Middle frontal gyrus (tissue), 1 donor: ENCODE data around the gene ECE1.
"Not testable (repeated sequence)": the region's sequence is repeated elsewhere in the genome, so short reads cannot be mapped to it uniquely, and the experiment has no call there.

Experiments
- DNase-seq: peaks from one replicate; pipeline ENCODE4 v3.0.0-alpha.2; 2015; ENCODE audit warnings: low spot score; ENCODE audit errors: extremely low spot score

The ECE1 gene

DNA sequence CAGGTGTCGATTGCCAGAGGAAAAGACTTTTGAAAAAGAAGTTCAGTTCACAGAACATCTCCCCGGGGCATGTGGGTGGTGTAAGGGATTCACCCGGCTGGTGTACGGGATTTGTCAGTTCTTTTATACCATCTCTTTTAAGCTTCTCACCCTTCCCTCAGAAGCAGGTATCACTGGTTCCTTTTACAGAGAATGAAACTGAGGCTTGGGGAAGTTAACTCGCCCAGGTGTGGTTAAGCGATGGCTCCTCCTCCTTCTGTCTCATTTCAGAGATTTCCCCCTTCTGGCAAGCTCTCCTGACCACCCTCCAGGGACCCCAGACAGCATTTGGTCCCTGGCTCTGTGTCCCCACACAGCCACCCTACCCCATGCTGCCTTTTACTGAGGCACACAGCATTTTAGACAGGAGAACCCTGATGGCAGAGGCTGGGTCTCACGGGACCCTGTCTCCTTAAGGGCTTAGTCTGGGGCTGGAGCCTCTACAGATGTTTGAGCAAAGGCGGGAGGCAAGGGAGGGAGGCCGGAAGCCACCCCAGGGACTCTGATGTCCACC lies 2.8 kb upstream of the ECE1 start:
- no peak for DNase-seq

DNA sequence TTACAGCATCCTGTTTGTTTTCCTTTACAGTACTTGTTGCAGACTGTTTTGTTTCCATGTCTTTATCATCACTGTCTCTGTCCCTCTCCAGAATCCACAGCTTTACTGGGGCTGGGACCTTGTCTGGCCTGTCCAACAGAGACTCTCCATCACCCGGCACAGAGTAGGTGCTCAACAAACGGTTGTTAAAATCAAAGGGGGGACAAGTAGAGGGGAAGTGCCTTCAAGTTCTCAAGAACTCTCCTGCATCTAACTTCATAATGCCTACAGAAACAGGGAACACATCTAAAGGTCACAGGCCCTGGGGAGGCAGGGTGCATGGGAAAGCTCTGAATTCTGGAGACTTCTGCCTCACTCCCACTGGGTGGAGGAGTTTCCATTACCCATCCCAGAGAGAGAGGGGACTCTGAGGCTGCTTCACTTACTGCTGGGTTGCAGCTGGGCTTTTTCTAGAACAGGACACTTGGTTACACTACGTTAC lies 2.3 kb upstream of the ECE1 start:
- no peak for DNase-seq

DNA sequence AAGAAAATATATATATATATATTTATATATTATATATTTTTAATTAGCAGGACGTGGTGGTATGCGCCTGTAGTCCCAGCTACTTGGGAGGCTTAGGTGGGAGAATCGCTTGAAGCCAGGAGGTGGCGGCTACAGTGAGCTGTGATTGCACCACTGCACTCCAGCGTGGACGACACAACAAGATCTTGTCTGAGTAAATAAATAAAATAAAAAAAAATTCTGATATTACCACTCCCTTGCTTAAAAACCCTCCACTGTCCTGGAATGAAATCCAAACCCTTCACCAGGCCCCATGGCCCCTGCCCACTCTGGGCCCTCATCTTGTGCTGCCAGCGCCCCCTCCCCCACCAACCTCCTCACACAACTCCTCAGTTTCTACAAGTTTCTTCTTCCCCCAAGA lies 1.7 kb upstream of the ECE1 start:
- no peak for DNase-seq

DNA sequence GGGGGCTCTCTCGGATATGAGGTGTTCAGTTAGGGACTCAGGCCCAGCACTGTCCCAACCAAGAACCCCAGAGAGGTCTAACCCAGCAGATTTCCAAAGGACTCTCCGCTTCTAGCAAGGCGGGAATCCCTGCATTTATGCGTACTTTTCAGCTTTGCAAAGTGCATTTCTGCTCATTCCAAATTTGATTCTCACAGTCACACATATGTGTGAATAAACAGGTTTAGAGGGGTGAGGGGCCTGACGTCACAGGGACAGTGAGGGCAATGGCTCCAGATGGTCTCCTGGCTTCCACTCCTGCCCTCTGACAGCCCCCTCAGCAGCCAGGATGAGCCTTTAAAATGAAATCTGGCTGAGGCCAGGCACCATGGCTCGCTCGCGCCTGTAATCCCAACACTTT lies 921 bp upstream of the ECE1 start:
- no peak for DNase-seq

DNA sequence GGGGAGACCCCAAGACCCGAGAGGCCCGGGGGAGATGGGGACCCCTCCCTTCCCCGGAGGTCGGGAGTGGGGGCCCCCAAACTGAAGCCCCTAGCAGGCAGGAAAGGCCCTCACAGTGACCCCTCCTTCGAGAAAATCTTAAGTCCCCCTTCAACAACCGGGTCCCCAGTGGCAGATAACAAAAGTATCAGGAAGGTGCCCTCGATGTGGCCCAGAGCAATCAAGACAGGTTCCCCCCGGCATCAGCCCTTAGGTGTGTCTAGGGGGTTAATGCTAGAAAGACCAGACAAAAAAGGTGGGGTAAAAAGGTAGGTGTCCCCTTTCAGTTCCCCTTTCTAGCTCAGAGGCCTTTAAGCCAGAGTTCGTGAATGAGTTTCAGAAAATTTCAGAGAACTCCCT lies 282 bp upstream of the ECE1 start:
- no peak for DNase-seq

DNA sequence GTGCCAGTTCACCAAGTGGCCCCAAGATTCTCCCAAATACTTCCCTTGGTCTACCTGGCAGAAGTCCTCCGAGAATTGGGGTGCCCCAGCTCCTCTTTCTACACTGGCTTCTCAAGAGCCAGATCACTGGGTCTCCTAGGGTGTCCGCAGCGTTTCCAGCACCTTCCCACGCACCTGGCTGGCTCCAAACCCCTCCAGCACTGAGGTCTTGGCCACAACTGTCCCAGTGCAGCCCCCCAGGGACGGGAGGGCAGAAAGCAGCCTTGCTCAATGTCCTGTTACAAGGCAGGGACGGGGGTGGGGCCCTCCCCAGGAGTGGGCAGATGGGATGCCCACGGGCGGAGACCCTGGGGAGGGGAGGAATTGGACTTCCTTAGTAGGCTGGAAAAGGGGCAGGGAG lies 1.1 kb downstream of the ECE1 start:
- no peak for DNase-seq

DNA sequence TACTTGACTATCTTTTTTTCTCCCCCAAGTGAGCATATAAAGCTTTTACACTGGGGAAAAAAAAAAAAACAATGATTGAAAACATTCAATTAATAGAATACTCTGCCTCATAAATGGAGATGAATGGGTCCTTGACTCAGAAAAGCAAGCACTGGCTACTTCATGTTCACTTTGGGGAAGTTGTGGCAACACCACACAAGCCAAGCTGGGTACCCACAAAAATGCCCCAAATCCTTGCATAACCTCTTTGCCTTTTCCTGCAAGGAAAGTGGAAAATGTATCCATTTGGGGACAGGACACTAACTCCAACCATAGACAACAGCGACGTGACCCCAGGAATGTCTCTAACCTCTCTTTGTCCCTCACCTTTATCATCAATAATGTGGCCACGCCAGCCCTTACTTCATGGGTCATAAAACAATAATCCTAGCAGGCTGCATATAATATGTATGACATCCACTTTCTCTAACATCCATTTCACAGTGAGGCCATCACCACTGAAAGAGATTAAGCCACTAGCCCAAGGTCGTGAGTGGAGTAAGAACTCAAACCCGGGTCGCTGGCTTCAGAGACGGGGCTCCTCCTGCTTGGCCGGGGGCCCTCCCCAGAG lies 2.3 kb downstream of the ECE1 start:
- DNase-seq = no peak

DNA sequence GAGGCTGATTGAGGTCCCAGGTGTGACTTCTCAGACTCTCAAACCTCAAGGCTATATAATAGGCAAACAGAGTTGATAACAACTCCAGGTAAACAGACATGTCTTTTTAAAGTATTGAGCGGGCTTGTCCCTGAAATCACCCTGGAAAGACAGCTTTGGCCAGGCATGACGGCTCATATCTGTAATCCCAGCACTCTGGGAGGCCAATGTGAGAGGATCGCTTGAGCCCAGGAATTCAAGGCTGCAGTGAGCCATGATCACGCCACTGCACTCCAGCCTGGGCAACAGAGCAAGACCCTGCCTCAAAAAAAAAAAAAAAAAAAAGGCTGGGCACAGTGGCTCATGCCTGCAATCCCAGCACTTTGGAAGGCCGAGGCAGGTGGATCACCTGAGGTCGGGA lies 4.9 kb downstream of the ECE1 start:
- not testable (repeated sequence) for DNase-seq

DNA sequence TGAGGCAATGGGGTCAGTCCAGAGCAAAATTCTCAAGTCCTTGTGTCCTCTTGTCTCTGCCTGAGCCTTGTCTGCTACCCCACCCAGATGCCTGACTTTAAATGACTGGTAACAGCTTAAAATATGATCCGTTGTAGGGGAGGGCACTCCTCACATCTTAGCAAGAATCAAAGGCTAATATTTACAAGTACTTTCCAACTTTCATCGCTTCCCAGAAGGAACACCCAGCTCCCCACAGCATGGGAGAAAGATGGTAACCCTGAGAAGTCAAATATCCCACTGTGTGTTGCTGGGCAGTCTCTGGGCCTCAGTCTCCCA lies 5.2 kb downstream of the ECE1 start:
- no peak for DNase-seq

DNA sequence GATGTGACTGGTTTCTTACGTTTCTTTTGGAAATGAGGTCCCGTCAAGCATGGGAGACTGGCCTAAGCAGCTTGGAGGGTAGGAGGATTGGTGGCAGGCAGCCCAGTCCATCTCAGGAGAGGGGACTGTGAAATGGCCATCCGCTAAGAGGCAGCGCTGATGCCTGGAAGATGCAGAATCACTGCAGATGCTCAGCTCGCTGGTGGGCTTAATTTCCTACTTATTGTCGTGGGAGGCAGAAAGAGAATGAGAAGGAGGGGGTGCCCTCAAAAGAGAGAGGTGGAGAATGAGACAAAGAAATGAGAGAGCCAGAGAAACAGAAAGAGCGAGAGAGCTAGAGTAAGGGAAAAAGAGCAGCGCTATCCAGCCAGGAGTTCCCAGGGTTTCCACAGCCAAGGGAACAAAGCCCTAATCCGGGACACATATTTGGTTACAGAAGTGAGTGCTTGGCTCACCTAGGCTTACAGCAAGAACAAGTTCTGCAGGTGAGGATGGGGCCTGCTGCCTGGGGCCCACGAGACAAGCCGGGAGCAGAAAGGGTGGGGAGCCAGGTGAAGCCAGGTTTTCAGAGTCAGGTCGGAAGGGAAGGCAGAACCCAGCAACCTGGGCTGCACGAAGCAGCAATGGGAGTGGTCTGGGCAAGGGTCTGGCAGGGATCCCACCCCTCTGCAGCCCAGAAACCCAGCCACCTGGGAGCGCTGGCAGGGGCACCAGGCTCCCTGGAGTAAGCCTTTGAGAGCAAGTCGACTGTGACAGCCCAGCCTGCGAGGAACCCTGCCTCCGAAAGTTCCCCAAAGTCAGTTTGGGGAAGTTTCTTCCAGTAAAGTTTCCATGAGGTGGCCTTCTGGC lies 5.8 kb downstream of the ECE1 start:
- DNase-seq = no peak

DNA sequence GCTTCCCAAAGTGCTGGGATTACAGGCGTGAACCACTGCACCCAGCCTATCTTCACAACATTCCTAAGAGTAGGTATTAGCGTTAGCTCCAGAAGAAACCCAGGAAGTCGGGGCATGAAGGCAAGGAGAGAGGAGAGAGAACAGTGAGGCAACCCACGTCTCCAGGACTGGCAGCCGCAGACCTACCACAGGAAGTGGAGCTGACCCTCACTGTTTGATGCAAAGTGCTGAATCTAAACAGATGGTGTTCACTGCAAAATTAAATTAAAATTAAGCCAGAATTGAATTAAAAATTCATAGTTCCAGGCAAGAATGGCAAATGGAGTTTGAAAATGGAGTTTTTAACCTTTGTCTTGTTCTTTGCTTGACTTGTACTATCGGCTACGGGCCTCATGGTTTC lies 6.7 kb downstream of the ECE1 start:
- no peak for DNase-seq

DNA sequence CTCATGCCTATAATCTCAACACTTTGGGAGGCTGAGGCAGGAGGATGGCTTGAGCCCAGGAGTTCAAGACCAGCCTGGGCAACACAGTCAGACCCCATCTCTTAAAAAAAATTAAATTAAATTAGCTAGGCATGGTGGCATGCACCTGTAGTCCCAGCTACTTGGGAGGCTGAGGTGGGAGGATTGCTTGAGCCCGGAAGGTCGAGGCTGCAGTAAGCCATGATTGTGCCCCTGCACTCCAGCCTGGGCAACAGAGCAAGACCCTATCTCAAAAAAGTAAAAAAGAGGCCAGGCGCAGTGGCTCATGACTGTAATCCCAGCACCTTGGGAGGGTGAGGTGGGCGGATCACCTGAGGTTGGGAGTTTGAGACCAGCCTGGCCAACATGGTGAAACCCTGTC lies 8.2 kb downstream of the ECE1 start:
- DNase-seq = not testable (repeated sequence)

DNA sequence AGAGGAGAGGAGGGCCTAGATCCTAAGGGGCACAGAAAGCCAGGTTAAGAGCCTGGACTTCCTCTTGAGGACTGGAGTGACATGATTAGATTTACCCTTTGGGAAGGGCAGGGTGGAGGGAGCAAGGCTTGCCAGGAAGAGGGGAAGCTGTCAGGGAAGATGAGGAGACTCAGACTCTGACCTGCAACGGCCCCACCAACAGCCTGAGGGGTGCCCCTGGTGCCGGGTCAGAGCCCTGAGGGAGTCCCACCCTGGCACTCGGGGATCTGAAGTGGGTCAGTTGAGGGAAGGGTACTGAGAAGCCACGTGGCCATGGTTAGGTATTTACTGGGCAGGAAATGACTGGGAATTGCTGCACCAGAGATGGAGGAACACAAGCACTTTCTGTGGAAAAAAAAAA lies 9.8 kb downstream of the ECE1 start:
- no peak for DNase-seq

DNA sequence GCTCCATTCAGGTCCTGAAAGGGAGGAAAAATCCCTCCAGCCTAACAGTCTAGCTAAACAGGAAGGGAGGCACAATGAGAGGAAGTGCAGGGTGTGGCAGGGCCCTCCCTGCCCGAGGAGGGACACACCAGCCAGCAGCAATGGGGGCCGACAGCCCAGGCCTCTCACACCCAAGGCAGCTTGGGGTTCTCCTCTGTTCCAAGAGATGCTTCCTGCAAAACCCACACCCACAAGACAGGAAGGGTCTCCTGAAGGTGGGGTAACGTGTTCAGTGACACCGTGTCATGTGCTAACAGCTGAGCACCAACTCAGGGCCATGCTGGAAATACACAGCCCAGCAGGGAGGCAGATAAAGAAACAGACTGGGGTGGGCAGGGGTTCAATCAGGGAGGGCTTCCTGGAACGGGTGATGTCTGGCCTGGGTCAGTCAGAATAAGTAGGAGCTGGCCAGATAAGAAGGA lies 10.2 kb downstream of the ECE1 start:
- no peak for DNase-seq

DNA sequence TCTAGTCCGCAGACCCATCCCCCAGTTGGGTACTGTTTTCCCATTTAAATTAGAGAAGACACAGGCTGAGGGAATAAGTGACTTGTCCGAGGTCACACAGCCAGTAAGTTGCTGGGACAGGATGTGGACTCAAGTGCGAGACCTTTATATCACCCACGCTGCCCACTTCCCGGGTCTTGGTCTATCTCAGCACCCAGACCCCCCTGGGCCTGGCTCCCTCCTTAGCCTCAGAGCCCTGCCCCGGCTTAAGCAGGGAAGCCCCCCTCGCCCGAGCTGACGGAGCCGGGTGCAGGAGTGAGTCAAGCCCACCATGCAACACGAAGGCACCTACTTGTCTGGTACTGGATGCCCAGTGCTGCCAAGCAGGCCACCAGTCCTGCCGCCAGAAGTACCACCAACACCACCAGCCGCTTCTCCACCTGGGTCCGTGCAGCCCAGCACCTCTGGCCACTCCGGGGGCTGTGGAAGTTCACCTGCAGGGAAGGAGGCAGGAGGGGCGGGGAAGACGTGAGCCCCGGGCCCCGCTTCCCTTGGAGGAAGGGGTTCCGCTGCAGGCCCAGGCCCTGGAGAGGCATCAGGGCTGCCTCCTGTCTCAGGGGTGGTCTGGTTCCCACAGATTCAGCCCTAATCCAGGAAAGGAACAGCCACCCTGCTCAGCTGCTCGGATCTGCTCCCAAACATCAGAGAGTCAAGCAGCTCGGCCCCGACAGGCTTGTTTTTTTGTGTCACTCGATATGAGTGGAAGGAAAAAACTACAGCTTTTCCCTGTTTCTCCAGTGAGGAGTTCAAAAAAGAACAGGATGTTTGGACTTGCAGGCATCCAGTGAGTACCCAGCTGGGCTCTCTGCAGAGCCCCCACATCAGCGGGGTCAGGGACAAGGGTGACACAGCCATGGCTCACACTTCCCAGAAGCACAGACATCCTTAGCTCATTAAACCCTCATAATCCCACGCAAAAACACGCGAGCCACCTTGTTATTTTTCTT lies 11.1 kb downstream of the ECE1 start:
- DNase-seq = no peak

DNA sequence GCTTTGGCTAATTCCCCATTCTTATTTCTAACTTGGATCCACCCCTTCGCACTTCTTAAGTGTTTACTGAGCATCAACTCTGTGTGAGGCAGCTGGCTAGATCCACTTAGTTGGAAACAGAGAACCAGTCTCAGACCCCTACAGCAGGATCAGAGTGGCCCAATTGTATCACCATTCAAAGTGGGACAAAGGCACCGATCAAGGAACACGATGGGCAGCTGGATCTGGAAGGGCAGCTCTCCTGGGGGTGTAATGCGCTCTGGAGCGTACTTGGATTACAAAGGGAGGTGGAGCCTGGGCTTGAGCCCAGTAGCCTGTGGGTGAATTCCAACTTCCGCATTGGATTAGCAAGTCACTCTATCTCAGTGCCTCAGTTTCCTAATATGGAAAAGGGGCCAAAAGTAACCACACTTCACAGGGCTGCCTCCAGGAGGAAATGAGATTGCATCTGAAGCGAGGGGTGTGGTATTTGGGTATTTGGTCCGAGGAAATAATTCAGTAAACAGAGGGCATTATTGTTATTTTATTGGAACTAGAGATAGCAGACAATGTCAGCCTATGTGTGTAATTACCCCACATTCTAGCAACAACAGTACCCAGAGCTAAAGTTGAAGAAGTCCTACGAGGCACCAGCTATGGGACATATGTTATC lies 11.9 kb downstream of the ECE1 start:
- DNase-seq = no peak

DNA sequence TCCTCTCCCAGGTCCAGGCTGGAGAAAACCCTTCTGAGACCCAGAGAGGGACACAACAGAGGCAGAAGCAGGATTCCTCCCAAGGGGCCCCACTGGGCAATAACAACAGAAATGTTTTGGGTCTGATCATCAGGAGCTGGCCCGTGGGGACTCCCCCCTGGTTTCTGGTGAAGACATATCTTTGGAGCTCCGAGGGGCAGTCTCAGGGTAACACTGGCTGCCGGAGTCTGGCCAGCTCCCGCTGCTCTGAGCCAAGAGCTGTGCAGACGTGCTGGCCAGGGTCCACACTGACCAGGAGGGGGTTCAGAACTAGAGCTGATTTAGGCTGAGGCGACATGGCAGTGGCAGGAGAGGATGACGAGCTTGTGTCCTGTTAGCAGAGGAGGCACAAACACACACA lies 13.1 kb downstream of the ECE1 start:
- DNase-seq = no peak

DNA sequence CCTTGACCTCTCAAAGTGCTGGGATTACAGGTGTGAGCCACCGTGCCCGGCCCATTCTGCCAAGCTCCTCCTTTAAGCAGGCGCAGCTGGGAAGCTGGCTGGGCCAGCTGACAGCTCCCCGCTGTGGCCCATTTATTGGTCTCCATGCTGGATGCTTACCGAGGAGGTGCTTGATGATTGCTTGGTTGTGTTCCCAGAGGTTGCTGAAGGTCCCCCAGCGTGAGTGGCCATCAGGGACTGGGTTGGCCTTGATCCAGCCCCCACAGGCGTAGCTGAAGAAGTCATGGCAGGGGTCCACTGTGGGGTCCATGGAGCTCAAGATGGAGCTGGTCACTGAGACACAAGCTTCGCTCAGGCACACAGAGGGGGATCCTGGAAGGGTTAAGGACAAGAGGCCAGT lies 17.7 kb downstream of the ECE1 start:
- no peak for DNase-seq

DNA sequence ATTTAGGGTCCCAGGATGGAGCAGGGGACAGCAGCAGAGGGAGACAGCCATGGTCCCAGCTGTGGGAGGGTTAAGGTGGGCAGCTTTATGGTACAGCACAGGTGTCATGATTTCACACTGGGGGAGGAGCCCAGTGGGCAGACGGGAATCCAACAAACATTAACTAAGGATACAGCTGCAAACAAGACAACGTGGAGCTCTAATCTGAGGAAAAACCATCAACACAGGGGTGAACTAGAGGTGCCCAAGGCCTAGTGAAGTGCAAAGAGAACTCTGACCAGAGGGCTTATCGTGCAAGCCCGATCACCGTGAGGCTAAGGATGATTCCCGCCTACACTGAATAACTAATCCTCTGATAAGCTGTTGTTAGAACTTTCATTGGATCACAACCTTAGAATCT lies 18.7 kb downstream of the ECE1 start:
- DNase-seq = no peak

DNA sequence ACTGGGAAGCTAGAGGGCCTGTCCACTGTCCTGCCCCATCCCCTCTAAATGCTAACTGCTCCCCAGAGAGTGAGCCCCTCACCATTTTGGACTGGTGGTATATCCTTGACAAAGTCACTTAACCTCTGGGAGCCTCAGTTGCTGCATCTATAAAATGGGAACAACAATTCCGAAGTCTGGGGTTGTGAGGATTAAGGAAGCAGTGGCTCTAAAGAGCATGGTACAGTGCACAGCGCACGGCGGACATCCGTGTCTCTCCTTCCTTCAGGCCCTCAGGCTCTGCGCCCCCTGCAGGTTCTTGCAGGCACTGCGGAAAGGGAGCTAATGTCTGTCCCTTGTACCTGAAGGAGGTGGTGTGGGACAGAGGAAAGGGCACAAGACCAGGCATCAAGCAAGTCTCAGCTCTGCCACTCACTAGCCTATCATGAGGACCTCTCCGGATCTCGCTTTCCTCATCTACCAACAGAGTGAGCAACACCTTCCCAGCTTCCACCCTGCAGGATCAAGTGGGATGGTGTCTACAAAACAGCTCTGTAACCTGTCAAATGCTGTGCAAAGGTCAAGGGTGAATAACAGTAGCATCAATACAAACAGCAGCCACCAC lies 20.1 kb downstream of the ECE1 start:
- no peak for DNase-seq
